ENCODE measurements around the gene TMEM117.

The TMEM117 gene

GRCh38 chr12:43883748-43884147 is 47.9 kb downstream of the TMEM117 start:
- no peak for DNase-seq

GRCh38 chr12:43884683-43885410 is 49.0 kb downstream of the TMEM117 start:
- peak in 18 of 56 donors; percentile 4 to 46 (median 12) for DNase-seq

- no peak for DNase-seq
These were observed 51.5 kb downstream of the TMEM117 start for GRCh38 chr12:43887397-43887796.

DNA sequence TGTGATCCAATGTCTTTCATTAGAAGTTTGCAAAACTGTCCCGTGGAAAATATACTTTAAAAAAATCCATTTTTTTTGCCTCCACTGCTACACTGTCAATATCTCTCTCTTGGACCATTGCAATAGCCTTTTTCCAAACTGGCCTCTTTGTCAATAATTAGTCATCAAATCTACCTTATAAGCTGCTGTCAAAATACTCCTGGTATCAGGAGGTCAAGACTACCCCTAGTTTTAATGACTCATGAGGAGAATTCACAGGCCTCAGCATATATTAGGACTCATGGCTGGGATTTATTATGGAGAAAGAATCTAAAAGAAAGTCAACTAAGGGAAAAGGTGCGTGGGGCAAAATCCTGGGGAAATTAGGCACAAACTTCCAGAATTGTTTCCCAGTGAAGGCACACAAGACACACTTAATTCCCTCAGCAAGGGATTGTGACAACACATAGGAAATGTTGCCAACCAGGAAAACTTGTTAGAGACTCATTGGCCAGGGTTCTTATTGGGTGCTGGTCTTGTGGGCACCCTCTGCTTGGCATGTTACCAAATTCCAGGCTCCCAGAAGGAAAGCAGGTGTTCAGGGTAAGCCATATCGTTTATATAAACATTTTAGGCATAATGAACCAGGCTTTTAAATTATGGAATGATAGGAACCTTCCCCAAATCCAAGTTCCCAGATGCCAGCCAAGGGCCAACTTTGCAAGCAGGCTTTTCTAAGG is 56.1 kb downstream of the TMEM117 start:
- no peak for DNase-seq

- DNase-seq, result no peak
These were observed 57.8 kb downstream of the TMEM117 start for GRCh38 chr12:43893670-43894069.

DNA sequence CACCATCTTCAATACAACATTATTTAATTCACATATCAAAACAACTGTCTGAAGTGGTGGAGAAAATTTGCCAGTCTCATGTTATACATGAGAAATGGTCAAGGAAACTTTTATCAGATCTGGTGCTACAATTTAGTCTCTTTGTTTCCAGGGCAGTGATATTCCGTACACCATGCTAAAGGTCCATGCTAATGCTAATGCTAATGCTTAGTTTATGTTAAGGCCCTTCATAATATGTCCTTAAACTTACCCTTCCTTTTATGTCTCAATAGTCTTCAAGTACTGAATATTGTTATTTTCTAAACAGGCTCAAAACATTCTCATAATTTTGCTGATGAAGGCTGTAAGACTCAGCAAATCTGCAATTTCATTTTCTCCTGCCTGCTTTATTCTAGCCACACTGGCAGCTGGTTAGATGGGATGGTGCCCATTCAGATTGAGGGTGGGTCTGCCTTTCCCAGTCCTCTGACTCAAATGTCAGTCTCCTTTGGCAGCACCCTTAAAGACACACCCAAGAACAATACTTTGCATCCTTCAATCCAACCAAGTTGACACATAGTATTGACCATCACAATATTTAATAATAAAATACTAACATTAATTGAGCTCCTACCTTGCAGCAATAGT is 59.8 kb downstream of the TMEM117 start:
- DNase-seq, result no peak

DNA sequence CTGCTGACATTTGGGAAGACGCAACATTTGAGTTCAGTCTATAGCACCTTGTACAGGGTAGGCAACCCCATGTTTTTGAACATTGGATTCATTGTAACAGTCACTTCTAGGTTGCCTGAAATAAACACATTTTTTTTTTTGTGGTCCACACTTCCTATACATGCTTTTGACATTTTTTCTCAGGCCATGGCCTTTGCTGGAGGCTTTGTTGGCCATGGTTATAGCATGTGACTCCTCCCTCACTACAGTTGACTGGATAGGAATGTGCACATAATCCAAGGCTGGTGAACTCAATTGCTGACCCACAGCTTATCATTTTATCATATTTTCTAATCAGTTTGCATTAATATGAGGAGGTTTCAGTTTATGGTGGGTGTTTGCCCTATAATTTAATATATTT is 60.6 kb downstream of the TMEM117 start:
- no peak for DNase-seq

DNA sequence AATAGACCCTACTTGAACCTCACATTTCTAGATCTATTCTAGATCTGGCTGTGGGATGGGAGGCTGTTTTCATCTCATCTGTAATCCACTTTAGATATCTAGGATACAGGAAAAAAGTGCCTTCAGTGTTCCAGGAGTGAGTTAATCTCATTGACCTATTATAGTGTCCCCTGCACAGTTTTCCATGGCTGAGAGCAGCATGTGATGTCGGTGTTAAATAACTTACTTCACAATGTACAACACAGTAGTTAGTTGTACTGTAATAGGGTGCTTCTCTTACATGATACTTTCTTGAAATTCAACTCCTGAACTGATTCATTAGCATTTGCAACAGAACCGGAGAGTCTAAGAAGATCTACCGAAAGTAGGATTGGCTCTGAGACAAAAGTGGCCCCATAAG is 62.6 kb downstream of the TMEM117 start:
- no peak for DNase-seq

- DNase-seq, result no peak
These were observed 63.7 kb downstream of the TMEM117 start for GRCh38 chr12:43899574-43899973.

DNA sequence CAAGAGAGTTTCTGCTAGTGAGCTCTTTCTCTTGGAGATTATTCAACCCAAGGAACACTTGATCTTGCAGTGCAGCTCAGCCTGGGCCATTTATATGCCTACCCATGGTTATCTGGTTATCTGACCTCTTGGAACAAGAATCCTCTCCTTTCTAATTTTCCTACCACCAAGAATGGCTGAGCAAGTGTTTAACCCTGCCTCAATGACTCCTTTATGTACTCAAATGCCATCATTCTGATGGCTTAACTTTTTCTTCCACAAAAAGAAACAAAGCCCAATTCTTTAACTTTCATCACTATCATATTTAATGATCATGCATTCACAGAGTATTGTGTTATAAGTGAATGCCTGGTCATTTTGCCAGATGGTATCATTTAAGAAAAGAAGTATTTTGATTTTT is 67.8 kb downstream of the TMEM117 start:
- DNase-seq, result no peak

GRCh38 chr12:43912859-43913258 is 77.0 kb downstream of the TMEM117 start:
- no peak for DNase-seq

DNA sequence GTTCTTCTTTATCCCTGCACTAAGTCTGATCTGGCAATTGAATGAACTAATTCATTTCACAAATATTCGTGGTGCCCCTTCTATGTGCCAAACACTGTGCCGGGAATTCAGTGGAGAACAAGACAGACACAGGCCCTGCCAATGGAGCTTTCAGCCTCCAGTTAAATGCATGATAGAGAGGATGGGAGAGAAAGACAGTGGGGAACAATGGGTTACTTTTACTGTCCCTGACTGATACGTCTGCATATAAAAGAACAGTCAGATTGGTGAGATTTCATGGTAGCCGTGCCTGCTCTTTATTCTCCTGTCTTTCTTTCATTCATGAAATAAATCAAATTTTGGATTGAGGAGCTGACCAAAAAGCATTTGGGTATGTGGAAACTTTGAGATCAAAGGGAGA is 78.5 kb downstream of the TMEM117 start:
- DNase-seq, result no peak

DNA sequence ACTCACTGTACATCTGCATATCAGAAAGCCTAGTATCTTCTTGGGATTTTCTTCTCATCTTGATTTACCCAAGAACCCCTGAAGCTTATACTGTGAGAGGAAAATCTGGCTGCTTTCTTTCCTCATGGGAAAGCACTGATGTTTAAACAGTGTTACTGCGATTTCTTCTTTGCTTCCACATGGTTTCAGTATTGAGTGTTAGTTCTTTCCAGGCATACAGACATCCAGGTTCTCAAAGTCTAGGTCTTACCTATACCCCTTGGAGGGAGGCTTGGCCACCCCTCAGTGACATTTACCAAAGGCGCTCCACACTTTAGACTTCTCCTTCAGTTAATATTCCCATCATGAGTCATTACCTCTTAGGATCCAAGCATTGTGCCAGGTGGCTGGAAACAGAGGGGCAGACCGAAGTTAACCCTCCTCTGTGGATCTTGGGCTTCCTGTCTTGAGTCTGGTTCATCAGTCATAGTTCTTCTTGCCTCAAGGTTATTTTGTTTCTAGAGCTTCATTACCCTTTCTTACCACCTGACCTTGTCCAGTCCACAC is 79.1 kb downstream of the TMEM117 start:
- no peak for DNase-seq

- DNase-seq, result no peak
These were observed 82.0 kb downstream of the TMEM117 start for GRCh38 chr12:43917896-43918295.

DNA sequence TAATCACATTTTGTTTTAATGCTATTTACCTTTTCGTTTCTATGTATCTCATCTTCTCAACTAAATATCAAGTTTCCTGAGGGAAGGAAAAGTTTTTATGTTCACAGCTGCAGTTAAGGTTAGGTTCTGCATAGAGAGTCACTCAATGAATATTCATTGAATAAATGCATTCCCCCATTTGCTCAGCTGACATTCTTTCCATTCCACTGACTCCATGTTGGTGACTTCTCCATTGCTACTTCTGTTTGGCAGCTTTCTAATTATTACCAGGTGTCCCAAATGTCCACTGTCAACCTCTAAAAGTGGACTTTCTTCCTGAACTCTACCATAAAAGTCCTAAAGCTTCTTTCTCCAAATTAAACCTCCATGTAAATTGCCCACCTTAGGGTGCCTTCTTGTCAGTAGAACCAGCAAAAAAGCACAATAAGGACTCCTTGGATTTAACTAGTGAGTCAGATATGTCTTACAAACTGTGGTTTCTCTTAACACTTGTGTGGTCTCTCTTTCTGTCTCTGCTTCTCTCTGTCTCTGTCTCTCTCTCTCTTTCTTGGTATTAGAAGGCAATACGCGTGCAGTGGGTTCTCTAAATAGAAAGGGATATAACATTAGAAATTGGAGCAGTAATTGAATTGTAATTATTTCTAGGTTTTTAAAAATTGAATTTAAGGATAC is 85.9 kb downstream of the TMEM117 start:
- DNase-seq, result no peak

DNA sequence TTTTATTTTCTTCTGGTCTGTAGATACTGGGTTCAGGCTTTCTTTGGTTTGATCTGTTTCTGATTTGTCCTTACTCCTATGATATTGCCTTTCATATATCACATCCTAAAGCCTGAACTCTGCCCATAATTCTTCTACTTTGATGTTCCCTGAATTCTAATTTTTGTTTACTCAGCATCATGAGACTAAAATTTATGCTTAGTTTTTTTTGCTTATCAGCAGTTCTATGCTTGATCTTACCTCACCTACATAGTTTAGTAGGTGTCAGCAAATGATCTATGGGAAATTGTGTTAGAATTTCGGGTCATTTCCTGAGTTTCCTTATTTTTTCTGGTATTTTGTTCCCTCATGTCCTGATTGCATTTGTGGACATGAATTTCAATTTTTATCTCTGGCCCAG is 94.2 kb downstream of the TMEM117 start:
- DNase-seq, result no peak

GRCh38 chr12:43931187-43931586 is 95.3 kb downstream of the TMEM117 start:
- no peak for DNase-seq

DNA sequence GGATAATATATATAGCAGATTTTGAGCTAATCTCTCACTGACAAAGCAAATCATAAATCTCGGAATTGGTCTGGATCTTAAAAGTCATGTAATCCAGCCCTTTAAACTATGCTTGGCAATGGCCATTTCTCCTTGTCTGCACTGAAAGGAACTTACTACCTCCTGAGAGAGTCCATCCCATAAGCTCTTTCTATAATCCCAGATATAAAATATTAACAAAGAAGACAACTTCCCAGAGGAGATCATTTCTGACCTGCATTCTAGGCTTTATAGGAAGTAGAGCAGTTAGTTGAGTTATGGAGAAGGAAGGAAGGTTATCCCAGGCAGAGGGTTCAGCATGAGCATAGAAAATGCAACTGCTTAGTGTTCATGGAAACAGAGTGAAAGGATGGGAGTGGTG is 99.7 kb downstream of the TMEM117 start:
- no peak for DNase-seq

- no peak for DNase-seq
These were observed 102.1 kb downstream of the TMEM117 start for GRCh38 chr12:43937947-43938346.

- no peak for DNase-seq
These were observed 106.5 kb downstream of the TMEM117 start for GRCh38 chr12:43942379-43942778.

DNA sequence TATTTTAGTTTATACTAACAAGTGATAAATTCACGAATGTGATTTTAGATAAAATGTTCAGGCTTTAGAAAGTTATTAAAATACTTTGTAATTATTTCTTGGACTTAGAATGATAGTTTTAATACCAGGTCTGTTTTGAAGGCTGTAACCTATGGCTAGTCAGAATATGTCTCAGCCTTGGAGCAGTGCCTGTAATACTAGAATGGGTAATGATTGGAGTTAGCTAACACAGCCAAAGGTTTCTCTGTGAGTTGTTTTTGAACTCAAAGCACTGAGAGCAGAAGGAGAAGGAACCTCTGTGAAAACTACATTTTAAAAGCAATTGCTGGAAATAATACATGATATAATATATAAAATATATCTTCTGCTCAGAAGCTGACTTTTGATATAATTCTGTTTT is 110.1 kb downstream of the TMEM117 start:
- DNase-seq, result no peak

- no peak for DNase-seq
These were observed 115.4 kb downstream of the TMEM117 start for GRCh38 chr12:43951286-43951685.

Measured in nucleus accumbens (tissue), 56 donors.